ACC112 (cell line): ENCODE results near the gene MYH10.
A peak's percentile ranks its signal among the peaks of the same experiment; 100 is the strongest.

Experiments
- H2AFZ ChIP-seq: fragments of 200-600 bp; sonication (generic); one replicate; pipeline ENCODE4 v1.6.0; 2017; ENCODE audit warnings: antibody characterized with exemption, low read length; ENCODE audit not compliant: unreplicated experiment
- H3K27ac ChIP-seq: fragments of 200-600 bp; sonication (generic); 2 replicates; pipeline ENCODE4 v1.5.1; 2014; ENCODE audit warnings: low read depth, mild to moderate bottlenecking, antibody characterized with exemption, low read length, moderate library complexity
- H3K27me3 ChIP-seq: fragments of 200-600 bp; sonication (generic); 2 replicates; pipeline ENCODE4 v1.6.1; 2014; ENCODE audit warnings: mild to moderate bottlenecking, antibody characterized with exemption, low read length, moderate library complexity, mixed read lengths; ENCODE audit not compliant: insufficient read depth
- H3K36me3 ChIP-seq: fragments of 200-600 bp; sonication (generic); 2 replicates; pipeline ENCODE4 v1.6.1; 2016; ENCODE audit warnings: mild to moderate bottlenecking, antibody characterized with exemption, low read length, moderate library complexity, mixed read lengths; ENCODE audit not compliant: insufficient read depth
- H3K4me1 ChIP-seq: fragments of 200-600 bp; sonication (generic); one replicate; pipeline ENCODE4 v1.6.1; 2016; ENCODE audit warnings: low read length, mixed read lengths; ENCODE audit not compliant: insufficient read depth, unreplicated experiment, control insufficient read depth
- H3K4me3 ChIP-seq: fragments of 200-600 bp; sonication (generic); 2 replicates; pipeline ENCODE4 v1.5.1; 2014; ENCODE audit warnings: mild to moderate bottlenecking, low read depth, low read length
- H3K79me2 ChIP-seq: fragments of 200-600 bp; sonication (generic); one replicate; pipeline ENCODE4 v1.6.0; 2016; ENCODE audit warnings: low read length; ENCODE audit not compliant: control insufficient read depth, unreplicated experiment, insufficient read depth

MYH10 gene

DNA sequence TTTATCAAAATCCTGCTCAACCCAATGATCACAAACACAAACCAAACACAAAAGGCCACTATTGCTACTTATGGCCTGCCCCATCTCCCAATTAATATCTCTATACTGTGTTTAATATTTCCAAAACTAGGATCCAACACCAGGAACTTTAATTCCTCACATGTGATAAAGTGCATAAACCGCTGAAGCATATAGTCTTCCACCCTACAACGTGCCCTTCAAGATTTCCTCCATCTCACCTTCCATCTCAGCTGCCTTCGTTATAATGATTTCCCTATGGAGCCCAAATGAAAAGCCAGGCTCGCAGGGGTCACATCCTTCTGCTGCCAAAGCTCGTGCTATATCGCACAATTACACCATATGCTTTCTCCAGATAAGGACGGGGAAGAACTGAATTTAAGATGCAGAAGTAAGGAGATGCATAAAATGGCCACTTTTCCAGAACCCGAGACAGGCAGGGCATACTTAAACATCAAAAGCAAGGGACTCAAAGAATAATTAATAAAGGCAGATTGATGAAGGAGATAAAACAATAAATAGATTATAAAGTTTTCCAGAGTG lies 1.8 kb downstream of the MYH10 start:
- Histone ChIP-seq H3K36me3 (no peaks in the 10 kb centered on the region), H3K27me3 (peaks cover 8% of the 10 kb centered on the region; the same call in 1 of the 2 replicates), H3K4me3 (peak overlapping the region; percentile 95), H3K4me1 (peaks cover 6% of the 10 kb centered on the region), H2AFZ (peak overlapping the region; percentile 21), H3K27ac (no peak overlapping the region), H3K79me2 (peaks cover 47% of the 10 kb centered on the region)

DNA sequence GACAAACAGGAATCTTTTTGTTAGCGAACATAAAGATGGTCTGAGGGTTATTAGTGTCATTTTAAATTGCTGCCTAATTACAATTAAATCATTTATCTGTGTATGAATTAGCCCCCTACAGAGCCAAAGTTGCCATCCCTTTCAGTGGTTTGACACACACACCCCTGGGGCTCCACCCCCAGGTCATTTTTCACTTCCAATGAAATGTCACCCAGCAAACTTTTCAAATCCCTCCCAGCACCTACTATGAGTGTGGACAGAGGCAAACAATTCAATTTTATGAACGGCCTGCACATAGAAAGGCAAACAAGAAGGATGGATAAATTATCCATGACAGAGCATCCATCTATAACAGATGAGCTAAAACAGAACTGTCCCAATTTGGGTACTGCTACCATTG lies 2.4 kb downstream of the MYH10 start:
- peak overlapping the region; percentile 95 for H3K4me3 ChIP-seq
- peaks cover 8% of the 10 kb centered on the region; the same call in 1 of the 2 replicates for H3K27me3 ChIP-seq
- H2AFZ ChIP-seq: peak overlapping the region; percentile 21
- H3K4me1 ChIP-seq: peaks cover 6% of the 10 kb centered on the region
- peaks cover 49% of the 10 kb centered on the region for H3K79me2 ChIP-seq
- no peaks in the 10 kb centered on the region; the same call in 1 of the 2 replicates for H3K36me3 ChIP-seq
- no peak overlapping the region for H3K27ac ChIP-seq

DNA sequence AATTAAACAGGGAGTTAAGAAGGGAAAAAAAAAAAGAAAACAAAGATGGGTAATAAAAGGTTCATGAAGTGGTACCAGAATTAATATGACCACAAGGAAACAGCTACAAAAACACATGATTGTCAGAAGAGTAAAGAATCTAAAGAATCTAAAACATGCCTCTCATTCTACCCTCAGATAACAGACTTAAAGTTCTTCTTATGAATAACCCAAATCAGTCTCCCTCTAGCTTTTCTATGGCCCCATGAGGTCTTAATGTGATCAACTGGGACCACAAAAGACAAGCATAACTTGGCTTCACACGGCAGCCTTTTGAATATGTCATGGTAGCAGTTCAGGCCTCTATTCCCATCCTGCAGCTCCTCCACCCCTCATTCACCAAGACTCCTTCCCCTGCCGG lies 6.9 kb downstream of the MYH10 start:
- Histone ChIP-seq H3K79me2 (peaks cover 45% of the 10 kb centered on the region), H3K27me3 (no peaks in the 10 kb centered on the region), H3K4me1 (peaks cover 15% of the 10 kb centered on the region), H3K4me3 (no peak overlapping the region), H3K27ac (no peak overlapping the region), H2AFZ (no peak overlapping the region), H3K36me3 (peaks cover 27% of the 10 kb centered on the region)

DNA sequence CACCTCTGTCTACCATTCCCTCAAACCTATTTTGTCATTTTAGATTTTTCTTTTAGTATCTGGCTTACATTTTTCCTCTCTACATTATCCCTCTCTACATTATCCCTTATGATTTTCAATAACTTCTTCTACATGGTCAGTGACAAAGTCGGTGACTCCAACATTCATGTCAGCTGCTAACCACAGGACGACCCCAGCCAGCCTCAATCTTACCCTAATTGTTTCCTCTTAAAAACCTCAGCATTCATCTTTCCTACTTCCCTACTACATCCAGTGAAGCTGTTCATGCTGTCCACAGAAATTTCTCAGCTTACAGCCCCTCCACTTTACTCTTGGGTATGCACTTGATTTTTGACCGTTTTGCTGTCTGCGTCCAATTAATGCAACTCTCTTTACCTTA lies 8.3 kb downstream of the MYH10 start:
- H3K4me3 ChIP-seq: no peak overlapping the region
- peaks cover 31% of the 10 kb centered on the region for H3K36me3 ChIP-seq
- H3K27me3 ChIP-seq: no peaks in the 10 kb centered on the region
- no peak overlapping the region for H3K27ac ChIP-seq
- H2AFZ ChIP-seq: no peak overlapping the region
- H3K4me1 ChIP-seq: peaks cover 11% of the 10 kb centered on the region
- peaks cover 35% of the 10 kb centered on the region for H3K79me2 ChIP-seq

DNA sequence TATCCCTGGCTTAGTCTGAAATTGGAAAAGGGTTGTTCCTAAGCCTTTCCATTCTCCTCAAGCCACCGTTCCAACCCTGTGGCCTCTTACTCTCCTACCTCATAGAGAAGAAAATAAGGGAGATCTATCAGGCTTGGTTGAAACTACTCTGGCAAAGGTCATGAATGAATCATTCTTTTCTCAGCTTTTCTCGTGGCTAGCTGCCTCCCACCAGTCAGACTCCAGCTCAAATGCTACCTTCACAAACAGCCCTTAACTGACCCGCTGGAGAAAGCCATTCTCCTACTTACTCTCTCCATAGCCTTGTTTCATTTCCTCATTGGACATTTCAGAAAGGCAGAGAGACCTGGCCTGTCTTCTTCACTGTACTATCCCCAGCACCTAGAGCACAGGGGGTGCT lies 8.9 kb downstream of the MYH10 start:
- H3K36me3 ChIP-seq: peaks cover 36% of the 10 kb centered on the region
- H3K27ac ChIP-seq: no peak overlapping the region
- H2AFZ ChIP-seq: no peak overlapping the region
- H3K4me3 ChIP-seq: no peak overlapping the region
- H3K27me3 ChIP-seq: no peaks in the 10 kb centered on the region
- H3K4me1 ChIP-seq: peaks cover 11% of the 10 kb centered on the region
- H3K79me2 ChIP-seq: peaks cover 33% of the 10 kb centered on the region

DNA sequence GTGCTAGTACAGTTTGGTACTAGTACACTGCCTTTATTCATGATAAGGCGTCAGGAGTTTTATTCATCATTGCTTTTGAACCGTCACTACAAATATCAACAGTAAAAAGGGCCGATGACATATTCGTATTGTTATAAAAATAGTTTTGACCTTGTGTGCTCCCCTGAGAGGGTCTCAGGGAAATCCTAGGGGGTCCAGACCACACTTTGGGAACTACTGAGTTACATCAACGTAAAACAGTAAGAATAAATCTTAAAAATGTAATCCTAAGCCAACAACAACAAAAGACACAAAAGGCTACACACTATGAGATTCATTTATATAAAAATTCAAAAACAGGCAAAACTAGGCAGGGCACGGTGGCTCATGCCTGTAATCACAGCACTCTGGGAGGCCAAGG lies 11.2 kb downstream of the MYH10 start:
- no peak overlapping the region for H2AFZ ChIP-seq
- peaks cover 27% of the 10 kb centered on the region for H3K79me2 ChIP-seq
- no peak overlapping the region for H3K4me3 ChIP-seq
- peaks cover 18% of the 10 kb centered on the region for H3K4me1 ChIP-seq
- H3K27ac ChIP-seq: no peak overlapping the region
- H3K27me3 ChIP-seq: no peaks in the 10 kb centered on the region
- peaks cover 36% of the 10 kb centered on the region for H3K36me3 ChIP-seq

DNA sequence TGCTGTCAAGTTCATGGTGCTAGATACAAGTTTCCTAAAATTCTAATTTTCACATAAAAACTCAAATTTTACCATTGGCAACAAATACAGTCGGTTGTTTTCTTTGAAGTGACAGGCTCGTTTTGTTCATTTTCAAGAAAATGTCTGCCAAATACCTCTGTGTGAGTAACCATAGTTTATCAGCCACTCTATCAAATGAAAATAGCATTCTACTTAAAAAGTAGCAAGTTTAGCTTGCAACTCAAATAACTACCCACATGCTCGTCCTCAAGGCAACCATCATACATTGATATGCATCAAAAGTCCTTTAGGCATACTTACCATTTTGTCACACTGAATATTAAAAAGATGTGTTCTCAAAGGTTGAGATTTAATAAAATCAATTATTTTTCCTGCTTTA lies 11.7 kb downstream of the MYH10 start:
- peaks cover 18% of the 10 kb centered on the region for H3K4me1 ChIP-seq
- no peaks in the 10 kb centered on the region for H3K27me3 ChIP-seq
- H2AFZ ChIP-seq: no peak overlapping the region
- peaks cover 36% of the 10 kb centered on the region for H3K36me3 ChIP-seq
- no peak overlapping the region for H3K4me3 ChIP-seq
- H3K79me2 ChIP-seq: peaks cover 22% of the 10 kb centered on the region
- no peak overlapping the region for H3K27ac ChIP-seq

DNA sequence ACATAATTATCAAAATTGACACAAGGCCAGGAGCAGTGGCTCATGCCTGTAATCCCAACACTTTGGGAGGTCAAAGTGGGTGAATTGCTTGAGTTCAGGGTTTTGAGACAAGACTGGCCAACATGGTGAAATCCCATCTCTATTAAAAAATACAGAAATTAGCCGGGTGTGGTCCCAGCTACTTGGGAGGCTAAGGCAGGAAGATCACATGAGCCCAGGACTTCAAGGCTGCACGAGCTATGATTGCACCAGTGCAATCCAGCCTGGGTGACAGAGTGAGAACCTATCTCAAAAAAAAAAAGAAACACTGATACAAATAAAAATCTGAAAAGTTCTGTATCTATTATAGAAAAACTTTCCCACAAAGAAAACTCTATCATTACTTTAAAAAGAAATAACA lies 15.5 kb downstream of the MYH10 start:
- Histone ChIP-seq H3K27me3 (no peaks in the 10 kb centered on the region), H3K79me2 (peaks cover 22% of the 10 kb centered on the region), H3K36me3 (peaks cover 14% of the 10 kb centered on the region), H3K4me3 (no peak overlapping the region), H2AFZ (no peak overlapping the region), H3K4me1 (peaks cover 19% of the 10 kb centered on the region), H3K27ac (peak overlapping the region; percentile 4; the same call in 1 of the 2 replicates)

DNA sequence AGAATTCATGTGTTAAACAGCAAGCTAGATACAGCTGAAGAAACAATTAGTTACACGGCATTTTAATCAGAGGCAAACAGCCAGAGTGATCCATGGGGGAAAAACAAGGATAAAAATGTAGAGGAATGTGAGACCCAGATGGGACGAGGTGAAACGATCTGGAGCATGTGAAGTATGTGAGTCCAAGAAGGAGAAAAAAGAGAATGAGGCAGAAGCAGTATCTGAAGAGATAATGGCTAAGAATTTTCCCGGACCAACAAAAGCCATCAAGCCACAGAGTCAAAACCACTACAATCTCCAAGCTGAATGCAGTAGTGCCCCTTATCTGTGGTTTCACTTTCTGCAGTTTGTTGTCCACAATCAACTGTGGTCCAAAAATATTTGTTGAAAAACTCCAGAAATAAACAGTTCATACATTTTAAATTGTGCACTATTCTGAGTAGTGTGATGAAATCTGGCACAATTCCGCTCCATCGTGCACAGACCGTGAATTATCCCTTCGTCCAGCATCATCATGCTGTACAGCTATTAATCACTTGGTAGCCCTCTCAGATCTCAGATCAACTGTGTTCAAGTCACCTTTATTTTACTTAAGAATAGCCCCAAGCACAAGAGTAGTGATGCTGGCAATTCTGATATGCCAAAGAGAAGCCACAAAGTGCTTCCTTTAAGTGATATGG lies 18.8 kb downstream of the MYH10 start:
- 0 out of 2 replicates have a peak, but pooled peaks cover 2% of the 10 kb centered on the region for H3K36me3 ChIP-seq

DNA sequence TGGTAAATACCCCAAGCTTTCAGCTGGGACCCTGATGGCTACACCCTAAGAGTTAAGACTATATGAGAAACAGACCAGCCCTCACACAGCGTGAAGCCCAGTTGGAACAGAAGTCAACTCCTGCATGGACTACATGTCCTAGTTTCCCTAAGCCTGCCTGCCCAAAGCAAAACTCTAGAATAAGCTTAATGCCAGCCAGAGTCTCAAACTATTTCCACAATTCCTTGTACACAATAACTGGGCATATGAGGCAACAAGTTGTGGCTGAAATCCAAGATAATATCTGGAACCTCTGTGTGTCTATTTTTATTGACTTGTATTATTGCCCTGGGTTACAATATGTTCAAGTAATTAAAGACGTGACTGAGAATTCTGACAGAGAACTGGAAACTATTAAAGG lies 19.4 kb downstream of the MYH10 start:
- Histone ChIP-seq H3K79me2 (peaks cover 24% of the 10 kb centered on the region), H3K27ac (peak overlapping the region; percentile 67), H2AFZ (peak overlapping the region; percentile 27), H3K27me3 (no peaks in the 10 kb centered on the region), H3K4me1 (peaks cover 19% of the 10 kb centered on the region), H3K36me3 (no peaks in the 10 kb centered on the region), H3K4me3 (peak overlapping the region; percentile 72)

More for the DNA sequence above, 18.8 kb downstream of the MYH10 start:
- Histone ChIP-seq H3K27ac (peak overlapping the region; percentile 67), H3K4me3 (peak overlapping the region; percentile 72), H2AFZ (peak overlapping the region; percentile 27), H3K27me3 (no peaks in the 10 kb centered on the region), H3K79me2 (peaks cover 18% of the 10 kb centered on the region), H3K4me1 (peaks cover 19% of the 10 kb centered on the region)

DNA sequence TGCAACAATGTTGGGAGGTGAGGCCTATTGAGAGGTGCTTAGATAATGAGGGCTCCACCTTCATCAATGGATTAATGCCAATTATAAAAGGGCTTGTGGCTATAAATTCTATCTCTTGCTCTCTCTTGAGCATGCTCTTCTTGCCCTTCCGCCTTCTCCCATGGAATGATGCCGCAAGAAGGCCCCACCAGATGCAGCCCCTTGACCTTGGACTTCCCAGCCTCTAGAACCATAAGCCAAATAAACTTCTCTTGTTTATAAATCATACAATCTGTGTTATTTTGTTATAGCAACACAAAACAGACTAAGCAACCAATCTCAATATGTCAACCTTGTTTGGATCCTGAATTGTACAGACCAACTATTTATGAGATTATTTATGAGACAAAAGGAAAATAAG lies 20.0 kb downstream of the MYH10 start:
- no peak overlapping the region for H2AFZ ChIP-seq
- no peaks in the 10 kb centered on the region for H3K27me3 ChIP-seq
- H3K79me2 ChIP-seq: peaks cover 22% of the 10 kb centered on the region
- no peaks in the 10 kb centered on the region for H3K36me3 ChIP-seq
- H3K4me1 ChIP-seq: peaks cover 19% of the 10 kb centered on the region
- H3K4me3 ChIP-seq: peak overlapping the region; percentile 72; the same call in 1 of the 2 replicates
- peak overlapping the region; percentile 67; the same call in 1 of the 2 replicates for H3K27ac ChIP-seq
